ENCODE results near the gene ELAVL1.
"Not testable (repeated sequence)": the region's sequence is repeated elsewhere in the genome, so short reads cannot be mapped to it uniquely, and the experiment has no call there.

ELAVL1 gene

DNA sequence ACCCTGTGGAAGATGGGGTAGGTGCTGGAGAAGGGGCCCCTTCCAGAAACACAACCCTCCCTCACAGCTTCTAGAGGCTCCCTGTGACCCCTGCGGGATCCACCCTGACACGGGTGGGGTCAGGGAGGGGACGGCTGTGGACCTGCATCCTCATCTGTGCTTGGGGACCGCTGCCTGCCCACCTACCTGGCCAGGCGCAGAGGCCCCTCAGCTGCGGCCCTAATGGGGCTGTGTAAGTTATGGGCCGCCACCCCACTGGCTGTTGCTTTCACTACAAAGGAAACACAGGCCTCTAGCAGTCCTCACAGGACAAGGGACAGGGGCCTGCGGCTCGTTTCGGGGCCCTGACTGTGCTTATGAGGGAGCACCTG lies 72.5 kb downstream of the ELAVL1 start:
- DNase-seq = no peak

DNA sequence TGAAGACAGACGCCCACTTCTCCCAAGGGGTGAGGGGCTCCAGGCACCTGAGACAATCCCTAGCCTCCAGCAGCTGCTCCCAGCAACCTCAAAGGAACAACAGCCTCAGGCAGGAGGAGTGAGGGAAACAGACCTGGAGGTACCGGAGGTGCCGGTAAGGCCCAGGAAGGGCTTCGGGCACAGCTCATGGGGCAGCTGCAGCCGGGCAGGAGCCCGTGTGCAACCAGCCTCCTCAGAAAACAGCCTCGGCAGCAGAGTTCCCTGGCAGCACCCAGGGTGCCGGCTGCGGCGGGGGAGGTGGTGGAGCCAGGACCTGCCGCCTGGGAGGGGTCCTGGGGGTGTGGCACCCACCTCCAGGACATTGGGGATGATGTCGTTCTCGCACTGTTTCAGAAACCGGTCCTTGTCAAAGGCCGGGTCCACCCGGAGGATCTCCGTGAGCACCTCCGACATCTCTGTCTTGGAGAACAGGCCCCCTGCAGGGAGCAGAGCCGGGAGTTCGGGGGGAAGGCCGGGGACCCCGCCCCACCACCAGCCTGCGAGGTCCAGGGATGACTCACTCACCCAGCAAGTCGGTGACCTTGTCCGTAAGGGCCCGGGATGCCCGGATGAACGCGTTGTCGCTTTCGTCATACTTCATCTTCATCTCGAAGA lies 73.0 kb downstream of the ELAVL1 start:
- no peak for DNase-seq

DNA sequence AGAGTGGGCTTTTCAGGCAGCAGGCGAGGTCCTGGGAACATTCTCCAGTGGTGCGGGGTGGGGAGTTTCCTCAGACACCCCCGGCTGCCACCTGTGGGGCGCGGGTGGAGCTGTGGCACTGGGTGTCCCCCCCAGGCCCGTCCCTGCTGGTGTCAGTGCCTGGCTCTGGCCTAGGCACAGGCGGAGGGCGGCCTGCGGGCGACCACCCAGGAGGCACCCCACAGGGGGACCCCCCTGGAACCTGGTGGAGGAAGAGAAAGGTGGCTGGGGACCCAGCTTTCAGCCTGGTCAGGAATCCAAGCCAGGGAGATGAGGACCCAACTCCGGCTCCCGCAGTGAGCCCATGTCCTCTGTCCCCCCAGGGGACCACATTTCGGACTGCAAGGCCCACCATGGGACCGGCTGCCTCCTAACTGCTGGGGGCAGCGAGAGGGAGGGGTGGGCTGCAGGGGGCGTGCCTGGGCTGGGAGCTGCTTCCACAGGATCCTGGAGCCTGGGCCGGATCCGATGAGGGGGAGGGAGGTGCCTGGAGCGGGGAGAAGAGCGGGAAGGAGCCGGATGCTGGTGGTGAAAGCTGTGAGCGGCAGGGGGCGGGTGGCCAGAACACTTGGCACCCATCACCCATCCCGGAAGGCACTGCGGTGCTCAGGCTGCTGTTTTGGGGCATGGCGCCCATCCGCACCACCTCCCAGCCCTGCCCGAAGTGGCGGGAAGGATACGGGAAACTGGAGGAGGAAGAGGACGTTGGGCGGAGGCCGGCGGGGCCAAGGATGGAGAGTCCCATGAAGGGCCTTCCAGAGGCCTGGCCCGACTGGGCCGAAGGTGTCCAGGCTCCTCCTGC lies 74.0 kb downstream of the ELAVL1 start:
- DNase-seq = no peak

DNA sequence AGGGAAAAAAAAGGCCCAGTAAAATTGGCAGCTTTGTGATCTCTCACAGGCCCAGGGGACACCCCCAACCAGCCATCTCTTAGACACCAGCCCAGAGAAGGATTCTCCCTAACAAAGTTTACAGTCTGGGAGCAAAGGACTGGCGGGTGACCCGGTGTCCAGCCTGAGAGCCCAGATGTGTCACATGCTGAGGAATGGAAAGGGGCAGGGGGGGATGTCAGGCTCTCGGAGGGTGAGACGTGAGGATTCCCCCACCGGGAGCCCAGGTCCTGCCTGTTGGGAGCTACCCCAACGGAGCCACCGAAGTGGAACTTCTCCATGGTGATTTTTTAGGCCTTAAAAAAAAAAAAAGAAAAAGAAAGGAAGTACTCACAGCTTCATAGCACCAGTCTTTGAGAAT lies 74.7 kb downstream of the ELAVL1 start:
- no peak for DNase-seq

DNA sequence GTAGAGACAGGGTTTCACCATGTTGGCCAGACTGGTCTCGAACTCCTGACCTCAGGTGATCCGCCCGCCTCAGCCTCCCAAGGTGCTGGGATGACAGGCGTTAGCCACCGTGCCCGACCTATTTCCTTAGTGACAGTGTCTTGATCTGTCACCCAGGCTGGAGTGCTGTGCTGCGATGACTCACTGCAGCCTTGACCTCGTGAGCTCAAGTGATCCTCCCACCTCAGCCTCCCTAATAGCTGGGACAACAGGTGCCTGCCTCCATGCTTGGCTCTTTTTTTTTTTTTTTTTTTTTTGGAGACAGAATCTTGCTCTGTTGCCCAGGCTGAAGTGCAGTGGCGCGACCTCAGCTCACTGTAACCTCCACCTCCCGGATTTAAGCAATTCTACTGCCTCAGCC lies 75.4 kb downstream of the ELAVL1 start:
- not testable (repeated sequence) for DNase-seq

DNA sequence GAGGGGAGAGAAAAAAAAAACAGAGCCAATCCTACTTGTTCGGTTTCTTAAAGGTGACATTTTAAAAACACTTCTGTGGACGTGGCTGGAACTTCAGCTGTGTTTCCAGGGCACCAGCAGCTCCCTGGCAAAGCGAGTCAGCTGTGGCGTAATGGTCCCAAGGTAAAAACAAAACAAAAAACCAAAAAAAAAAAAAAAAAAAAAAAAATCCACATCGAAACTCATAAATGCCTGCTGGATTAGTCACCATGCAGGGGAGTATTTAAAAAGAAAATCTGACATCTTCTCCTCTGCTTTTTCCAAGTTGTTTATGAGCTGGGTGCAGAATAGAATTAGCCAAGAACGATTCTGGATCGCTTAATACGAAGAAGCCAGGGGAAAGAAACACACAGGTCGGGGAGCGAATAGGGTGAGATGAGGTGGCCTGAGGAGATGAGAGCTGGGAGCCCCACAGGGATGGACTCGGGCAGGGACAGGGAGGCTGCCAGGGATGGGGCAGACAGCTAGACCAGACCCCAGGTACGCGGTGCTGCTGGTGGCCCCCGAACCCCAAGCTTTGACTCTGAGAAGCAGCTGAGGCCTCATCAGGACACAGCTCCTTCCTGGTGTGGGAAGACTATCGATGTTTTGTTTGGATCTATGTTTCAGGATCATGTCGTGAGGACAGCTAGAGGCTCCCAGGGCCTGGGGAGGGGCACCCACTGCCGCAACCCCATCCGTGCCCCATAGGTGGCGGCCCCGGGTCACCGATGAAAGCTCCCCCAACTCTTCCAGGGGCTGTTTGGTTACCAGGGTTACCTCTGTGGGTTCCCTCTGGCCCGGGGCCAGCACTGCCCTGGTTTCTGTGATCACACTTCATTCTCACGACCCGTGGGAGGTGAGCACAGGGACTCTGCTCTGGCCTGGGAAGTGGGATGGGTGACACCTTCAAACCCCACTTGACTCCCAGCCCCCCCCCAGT lies 76.4 kb downstream of the ELAVL1 start:
- DNase-seq = peak; percentile 70

DNA sequence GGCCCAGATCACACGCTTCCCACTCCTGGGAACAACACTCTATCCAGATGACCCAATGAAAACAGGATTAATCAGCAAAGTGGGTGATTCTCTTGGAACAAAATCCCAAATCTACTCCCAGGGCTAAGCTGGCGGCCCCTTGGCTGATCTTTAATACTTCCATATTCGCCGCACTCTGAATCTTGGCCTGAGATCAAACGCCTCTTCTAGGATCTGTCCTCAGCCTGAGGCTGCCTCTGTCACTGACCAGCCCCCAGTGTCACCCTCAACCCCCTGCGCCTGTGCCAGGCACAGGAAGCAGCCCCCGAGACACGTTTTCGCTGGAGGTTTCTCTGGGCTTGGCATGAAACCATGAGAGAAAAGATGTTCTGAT lies 77.1 kb downstream of the ELAVL1 start:
- no peak for DNase-seq

DNA sequence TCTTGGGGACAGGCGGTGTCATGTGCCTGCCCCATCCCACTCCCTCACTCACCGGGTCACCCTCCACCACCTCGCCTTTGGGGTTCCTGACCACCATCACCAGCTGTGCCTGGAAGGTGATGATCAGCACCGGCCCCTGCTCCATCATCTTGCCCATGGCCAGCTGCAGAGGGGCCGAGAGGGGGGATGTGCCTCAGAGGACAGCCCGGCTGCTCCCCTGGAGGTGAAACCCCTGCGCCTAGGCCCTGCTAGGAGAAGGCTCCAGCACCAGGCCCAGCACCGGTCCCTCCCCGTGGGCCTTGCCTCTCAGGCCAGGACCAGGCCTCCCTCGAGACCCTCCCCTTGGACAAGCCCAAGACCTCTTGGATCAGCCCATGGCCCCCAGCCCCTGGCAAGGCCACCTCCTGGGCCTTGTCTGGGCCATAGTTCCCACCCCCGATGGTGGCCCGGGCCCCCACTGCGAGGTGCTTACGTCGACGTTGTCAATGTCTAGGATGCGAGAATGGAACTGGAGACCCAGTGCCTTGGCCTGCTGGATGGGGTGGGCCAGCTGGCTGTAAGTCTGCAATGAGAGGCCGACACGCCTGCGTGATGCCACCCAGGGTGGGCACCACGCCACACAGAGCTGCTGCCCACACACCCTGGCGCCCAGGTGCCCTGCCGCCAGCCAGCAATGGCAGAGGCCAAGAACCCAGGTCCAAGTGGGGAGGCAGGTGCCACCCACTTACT lies 77.7 kb downstream of the ELAVL1 start:
- no peak for DNase-seq

DNA sequence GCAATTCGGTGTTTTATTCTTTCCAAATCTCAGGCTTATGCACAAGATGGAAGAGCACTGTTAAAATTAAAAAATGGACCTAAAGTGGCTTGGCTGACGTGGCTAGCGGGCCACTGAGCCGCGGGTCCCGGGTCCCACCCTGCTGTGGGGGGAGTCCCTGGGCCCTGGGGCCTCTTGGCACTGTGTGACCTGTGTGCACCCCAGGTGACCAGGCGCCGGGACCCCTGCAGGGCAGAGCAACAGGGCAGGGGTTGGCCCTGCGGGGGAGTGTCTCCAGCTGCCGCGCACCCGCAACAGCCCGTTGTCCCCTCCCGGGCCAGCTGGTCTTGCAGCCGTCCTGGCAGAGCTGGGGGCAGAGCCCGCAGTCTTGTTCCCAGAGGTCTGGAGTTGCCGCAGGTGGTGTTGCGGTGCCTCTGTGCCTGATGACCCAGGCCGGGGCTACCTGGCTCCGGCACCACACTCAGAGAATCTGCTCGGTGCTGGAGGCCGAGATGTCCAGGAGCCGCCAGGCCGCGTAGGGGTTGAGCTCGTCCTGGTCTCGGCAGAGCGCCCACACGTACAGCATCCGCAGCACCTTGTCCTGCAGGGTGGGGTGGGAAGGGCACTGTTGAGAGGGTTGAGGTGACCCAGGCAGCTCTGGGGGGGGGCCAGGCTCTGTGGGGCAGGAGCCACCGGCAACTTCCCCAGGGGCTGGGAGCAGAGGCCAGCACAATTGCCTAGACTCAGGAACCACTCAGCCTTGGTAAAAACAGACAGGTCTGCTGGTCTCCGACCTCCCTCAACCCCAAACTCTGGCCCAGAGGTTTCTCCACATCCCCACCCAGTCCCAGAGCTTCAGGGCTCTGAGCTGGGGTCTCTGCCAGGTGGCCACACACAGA lies 78.5 kb downstream of the ELAVL1 start:
- DNase-seq = no peak

DNA sequence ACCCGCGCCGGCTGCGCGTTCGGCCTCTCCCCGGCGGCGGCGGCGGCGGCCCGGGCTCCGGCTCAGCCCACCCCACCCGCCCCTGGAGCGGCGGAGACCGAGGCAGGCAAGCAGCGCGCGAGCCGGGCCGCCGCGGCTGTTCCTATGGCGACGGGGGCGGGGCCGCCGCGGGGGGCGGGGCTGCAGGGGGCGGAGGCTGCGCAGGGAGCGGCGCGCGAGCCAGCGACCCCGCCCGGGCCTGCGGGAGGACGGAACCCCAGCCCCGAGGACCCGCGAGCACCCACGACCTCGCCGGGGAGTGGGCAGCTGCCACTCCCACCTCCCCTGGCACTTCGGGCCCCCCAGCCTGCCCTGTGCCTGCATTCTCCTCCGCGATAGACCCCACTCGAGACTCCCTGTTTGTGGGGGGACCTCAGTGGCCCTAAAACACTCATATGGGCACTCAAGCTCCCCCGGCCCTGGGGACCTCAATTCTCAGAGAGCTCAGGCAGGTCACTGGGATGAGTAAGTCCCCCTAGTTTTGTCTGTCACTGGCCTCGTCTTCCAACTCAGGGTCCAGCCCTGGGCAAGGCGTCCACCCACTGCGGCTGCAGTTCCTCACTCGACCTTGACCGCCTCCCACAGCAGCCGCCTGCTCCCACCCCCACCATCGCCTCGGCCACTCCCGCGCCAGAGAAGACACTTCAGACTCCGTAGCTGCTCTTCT lies 79.3 kb downstream of the ELAVL1 start, which contains the start of gene CTXN1:
TSS of gene CTXN1 (minus strand) at position 115 of the 706 bp plus-strand sequence. CDS start 597 bp downstream, outside the sequence.
- DNase-seq = peak; percentile 71

DNA sequence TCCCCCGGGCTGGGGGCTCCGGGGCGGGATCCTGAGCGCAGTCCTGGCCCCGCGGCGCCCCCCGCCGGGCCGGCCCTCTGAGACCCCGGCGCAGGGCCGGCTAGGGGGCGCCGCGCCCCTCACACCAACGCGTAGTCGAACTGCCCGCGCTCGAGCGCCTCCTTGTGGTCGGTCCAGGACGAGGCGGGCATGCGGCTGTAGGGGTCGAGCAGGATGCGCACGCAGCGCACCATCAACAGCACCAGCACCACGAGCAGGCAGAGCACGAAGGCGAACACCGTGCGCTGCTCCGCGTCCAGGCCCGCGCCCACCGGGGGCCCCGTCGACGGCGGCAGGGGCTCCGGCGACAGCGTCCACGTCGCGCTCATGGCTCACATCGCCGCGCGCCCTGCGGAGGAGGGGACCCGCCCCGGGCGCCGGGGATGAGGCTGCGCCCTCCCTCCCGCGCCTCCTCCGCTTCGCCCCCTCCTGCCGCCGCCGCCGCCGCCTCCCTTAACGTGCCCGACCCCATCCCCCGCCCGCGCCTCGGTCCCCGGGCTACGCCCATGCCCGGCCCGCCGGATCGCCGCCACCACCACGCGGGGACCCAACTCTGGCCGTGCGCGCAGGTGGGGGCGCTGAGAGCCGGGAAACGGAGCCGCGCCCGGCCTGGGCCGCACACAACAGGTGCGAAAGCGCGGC lies 80.1 kb downstream of the ELAVL1 start:
- DNase-seq = peak; percentile 79

DNA sequence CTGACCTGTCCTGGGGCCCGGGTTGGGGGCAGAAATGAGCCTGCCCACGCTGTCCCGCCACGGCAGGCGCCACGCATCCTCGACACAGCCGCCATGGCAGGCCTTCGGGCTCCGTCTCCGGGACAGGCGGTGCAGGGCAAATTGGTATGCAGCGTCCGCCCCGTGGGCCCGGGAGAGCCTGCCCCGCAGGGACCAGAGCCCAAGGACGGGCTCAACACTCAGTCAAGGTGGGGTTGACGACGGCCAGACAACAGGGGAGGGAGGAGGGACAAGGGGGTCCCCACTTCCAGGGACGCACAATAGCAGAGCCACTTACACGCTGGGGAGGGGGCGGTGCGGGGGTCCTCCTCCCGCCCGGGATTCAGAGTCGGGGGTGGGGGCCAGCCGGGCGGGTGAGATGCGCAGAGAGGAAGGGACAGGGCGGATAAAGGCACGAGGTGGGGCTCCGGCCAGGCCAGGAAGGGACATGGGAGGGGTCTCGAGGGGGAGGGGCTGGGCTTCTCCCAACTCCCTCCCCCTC lies 80.7 kb downstream of the ELAVL1 start:
- no peak for DNase-seq

DNA sequence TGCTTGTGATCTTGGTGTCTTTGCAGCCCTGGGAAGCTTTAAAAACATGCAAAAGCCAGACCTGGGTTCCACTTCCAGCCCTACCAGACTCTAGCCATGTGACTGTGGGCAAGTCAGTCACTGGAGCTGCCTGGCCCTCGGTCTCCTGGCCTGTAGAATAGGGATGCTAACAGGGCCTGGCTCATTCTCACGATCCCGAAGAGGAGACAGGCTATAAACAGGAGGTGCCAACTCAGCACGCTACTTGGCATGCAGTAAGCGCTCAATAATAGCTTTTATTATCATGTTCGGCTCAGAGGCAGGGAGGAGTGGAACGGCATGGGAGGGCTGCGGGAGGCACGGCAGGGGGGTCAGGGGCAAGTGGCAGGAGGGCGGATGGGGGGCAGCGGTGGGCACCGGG lies 81.2 kb downstream of the ELAVL1 start:
- DNase-seq = no peak

DNA sequence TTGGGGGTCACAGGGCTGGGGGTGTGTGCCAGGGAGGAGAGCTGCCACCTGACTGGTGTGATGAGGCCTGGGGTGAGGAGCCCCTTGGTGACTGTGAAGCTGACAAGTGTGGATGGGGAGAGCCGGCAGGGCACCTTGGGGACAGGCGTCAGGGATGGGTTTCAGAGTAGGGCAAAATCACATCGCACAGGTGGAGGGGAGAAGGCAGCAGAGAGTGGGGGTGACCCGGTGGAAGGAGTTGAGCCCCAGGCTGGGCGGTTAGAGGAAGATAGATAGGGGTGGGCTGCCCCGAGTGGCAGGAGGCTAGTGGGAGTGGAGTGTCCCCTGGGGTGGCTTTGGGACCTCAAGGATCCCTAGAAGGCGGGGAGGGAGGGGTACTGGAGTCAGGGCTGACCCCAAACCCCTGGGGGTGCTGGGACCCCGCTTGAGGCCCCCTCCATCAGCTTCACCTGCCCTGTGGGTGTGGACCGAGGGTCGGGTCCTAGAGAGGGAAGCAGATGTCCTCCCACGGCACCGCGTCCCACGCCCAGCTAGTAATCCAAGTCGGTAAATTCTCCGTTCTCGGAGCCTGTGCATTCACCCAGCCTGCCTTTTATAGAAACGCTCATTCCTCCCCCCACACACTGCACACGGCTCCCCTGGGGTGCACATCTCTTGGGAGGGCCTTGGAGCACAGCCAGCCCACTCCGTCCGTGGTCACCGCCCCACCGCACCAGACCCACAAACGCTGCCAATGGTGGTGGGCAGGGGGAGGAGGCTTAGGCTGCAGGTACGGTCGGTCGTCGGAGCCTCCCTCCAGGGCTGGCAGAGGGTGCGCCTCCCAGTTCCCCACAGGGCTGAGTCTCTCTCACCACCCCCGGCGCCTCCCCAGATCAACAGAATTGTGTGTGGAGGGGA lies 81.9 kb downstream of the ELAVL1 start:
- no peak for DNase-seq

DNA sequence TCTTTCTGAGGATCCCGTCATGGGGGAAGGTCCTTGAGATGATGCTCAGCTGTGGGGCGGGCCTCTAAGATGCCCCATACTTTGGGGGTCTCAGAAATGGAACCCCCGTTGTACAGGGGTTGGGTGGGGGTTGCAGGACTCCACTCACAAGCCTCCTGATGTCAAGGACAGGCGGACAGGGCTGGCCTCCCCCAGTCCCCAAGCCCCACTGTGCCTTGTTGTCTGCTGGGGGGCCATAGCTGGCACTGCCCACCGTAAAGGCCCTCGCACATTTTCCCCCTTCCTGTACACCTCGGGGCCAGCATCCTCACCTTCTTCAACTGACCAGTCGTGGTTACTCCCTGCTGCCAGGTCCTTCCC lies 82.6 kb downstream of the ELAVL1 start:
- DNase-seq = no peak

DNA sequence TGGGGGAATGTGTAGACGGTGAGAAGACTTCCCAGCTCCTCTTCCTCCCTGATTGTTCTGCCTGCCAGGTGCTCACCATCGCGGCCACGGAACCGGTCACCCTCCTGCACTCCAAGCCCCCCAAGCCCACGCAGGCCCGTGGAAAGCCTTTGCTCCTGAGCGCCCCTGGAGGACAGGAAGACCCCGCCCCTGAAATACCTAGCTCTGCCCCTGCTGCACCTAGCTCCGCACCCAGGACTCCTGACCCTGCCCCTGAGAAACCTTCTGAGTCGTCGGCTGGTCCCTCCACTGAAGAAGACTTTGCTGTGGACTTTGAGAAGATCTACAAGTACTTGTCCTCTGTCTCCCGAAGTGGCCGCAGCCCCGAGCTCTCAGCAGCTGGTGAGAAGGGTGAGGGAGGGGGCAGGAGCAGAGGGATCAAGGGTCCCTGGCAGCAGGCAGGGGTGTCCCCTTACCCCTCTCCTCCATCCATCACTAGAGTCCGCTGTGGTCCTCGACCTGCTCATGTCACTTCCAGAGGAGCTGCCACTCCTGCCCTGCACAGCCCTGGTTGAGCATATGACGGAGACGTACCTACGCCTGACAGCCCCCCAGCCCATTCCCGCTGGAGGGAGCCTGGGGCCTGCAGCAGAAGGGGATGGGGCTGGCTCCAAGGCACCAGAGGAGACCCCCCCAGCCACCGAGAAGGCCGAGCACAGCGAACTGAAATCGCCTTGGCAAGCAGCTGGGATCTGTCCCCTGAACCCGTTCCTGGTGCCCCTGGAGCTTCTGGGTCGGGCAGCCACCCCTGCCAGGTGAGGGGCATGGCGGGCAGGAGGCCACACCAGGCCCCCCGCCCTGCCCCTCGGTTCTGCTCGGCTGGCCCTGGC lies 83.2 kb downstream of the ELAVL1 start:
- no peak for DNase-seq

DNA sequence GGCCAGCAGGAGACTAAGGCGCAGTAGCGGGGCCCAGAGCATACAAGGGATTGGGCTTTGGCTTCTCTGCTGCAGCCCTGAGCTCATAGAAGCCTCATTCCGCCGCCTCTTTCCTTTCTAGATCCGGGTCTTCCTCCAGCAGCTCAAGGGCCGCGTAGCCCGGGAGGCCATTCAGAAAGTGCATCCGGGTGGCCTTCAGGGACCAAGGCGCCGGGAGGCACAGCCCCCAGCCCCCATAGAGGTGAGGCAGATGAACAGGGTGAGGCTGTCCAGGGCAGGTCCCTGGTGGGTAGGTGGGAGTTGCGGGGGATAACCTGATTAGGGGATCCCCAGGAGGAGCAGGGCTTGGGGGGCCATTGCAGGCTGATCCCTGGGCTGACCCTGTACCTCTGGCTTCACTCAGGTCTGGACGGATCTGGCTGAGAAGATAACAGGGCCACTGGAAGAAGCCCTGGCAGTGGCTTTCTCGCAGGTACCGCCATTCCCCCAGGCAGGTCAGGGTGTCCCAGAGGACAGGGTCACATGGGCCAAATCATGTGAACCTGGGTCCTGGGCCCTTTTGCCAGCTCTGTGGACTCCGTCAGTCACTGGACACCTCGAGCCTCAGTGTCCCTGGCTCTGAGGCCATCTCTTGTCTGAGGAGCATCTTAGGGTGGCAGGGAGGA lies 84.0 kb downstream of the ELAVL1 start:
- DNase-seq = no peak
